HEK293T (cell line): Measurements from ENCODE around the gene TMEM37.

Source experiments
- ARNT ChIP-seq: fragments of 450-650 bp; IDR thresholded peaks from 2 replicates; pipeline ENCODE4 v1.6.1; 2017; ENCODE audit warnings: mild to moderate bottlenecking
- BHLHE40 ChIP-seq: fragments of 450-650 bp; IDR thresholded peaks from 2 replicates; pipeline ENCODE4 v1.6.1; 2016; ENCODE audit warnings: mild to moderate bottlenecking, moderate library complexity, borderline replicate concordance
- FOXA1 ChIP-seq: fragments of 450-650 bp; IDR thresholded peaks from 2 replicates; pipeline ENCODE4 v1.6.1; 2016; ENCODE audit warnings: mild to moderate bottlenecking
- FOXK2 ChIP-seq: fragments of 450-650 bp; IDR thresholded peaks from 2 replicates; pipeline ENCODE4 v1.6.1; 2016; ENCODE audit warnings: mild to moderate bottlenecking
- FOXM1 ChIP-seq: fragments of 450-650 bp; IDR thresholded peaks from 2 replicates; pipeline ENCODE4 v1.6.1; 2017; ENCODE audit warnings: mild to moderate bottlenecking, borderline replicate concordance
- SP1 ChIP-seq: fragments of 450-650 bp; IDR thresholded peaks from 2 replicates; pipeline ENCODE4 v1.6.1; 2017
- SUZ12 ChIP-seq: fragments of 450-650 bp; IDR thresholded peaks from 2 replicates; pipeline ENCODE4 v1.6.1; 2016; ENCODE audit warnings: mild to moderate bottlenecking

- TF ChIP-seq FOXK2 (no peak), ARNT (no peak), FOXM1 (no peak), BHLHE40 (no peak), SUZ12 (no peak), SP1 (no peak), FOXA1 (no peak)
These were observed 2.3 kb upstream of the TMEM37 start for GRCh38 chr2:119429225-119429981.
